SK-N-MC (cell line): Measurements from ENCODE around the gene GINS2.

Source experiments
- EZH2 ChIP-seq: fragments of 200-600 bp; sonication (generic); IDR thresholded peaks from one replicate; pipeline ENCODE4 v1.6.1; 2017; ENCODE audit warnings: antibody characterized with exemption
- POLR2AphosphoS5 ChIP-seq: IDR thresholded peaks from 2 replicates; pipeline ENCODE4 v1.6.1; 2012; ENCODE audit warnings: mild to moderate bottlenecking, low read depth, low read length, borderline replicate concordance

GRCh38 chr16:85645021-85645589 is 43.6 kb downstream of the GINS2 start:
- no peak for TF ChIP-seq POLR2AphosphoS5
- TF ChIP-seq EZH2: no peak
